Activated CD4-positive, alpha-beta T cell treated with anti-CD3 and anti-CD28 coated beads for 24 hours (primary cell): ENCODE data around the gene UBR3.

Experiments
- DNase-seq, 2 donors: peaks; one replicate each; pipeline ENCODE4 v3.0.0-alpha.2; 2020; ENCODE audit warnings: low read depth in 2 of 2

Gene UBR3

DNA sequence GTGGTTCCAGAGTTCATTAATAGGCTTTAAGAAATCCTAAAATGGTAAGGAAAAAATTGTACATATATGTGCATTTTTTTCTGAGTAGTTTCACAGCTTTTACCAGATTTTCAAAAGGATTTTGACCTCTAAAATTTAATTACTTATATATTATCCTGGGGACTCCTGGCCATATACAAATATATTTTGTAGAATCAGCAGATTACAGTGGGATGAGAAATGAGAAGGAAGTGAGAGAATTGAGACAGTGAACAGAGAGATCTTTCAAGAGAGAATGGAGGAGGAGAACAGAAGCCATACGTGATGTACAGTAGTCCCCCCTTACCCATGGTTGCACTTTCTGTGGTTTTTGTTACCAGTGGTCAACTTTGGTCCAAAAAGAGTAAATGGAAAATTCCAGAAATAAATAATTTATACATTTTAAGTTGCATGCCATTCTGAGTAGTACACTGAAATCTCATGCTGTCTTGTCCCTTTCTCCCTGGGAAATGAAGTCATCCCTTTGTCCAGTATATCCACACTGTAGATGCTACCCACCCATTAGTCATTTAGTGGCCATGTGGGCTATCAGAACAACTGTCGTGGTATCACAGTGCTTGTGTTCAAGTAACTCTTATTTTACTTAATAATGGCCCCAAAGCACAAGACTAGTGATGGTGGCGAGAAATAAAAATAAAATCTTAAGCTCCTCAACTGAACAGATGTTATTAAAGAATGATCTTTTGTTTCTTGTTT, 220.2 kb downstream of the UBR3 start:
- DNase-seq = no peak

GRCh38 chr2:170052151-170052550, 224.9 kb downstream of the UBR3 start:
- no peak for DNase-seq

DNA sequence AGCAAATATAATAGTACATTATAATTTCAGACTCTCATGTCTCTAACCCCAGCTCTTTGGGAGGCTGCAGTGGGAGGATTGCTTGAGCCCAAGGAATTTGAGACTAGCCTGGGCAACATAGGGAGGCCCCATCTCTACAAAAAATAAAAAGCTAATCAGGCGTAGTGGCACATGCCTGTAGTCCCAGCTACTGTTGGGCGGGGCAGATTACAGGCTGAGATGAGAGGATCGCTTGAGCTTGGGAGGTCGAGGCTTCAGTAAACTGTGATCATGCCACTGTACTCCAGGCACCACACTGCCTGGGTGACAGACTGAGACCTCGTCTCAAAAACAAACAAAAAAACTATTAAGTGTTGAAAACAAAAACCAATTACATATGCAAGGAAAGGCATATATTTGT, 227.7 kb downstream of the UBR3 start:
- DNase-seq = no peak

- DNase-seq = no peak
Measured at GRCh38 chr2:170056900-170057299, 229.6 kb downstream of the UBR3 start.

GRCh38 chr2:170063456-170064235, 236.4 kb downstream of the UBR3 start:
- no peak for DNase-seq

DNA sequence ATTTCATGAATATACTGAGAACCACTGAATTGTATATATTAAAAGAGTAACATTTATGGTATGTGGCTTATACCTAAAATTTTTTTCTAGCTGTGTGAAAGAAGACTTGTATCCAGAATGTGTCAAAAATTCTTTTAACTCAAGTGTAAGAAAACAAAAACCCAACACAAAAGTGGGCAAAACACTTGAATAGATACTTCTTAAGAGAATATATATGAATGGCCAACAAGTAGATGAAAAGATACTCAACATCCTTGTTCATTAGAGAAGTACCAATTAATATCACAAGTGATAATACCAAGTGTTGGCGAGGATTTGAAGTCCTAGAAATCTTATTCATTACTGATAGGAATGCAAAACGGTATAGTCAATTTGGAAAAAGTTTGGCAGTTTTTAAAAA, 243.5 kb downstream of the UBR3 start:
- DNase-seq = no peak

DNA sequence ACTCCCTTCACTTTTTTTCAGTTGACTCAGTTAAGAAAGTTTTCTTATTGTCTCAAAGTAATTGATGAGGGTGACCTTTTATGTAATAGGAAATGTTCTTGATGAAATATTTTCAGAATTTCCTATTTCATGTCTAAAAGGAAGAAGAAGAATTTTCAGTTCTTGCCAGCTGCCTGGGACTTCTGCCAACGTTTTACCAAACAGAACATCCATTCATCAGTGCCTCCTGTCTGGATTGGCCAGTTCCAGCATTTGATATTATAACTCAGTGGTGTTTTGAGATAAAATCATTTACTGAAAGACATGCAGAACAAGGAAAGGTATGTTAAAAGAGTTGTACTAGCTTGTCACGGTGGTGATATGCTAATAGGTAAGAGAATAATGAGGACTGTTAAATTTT, 246.0 kb downstream of the UBR3 start:
- DNase-seq = no peak

GRCh38 chr2:170076189-170076588, 248.9 kb downstream of the UBR3 start:
- no peak for DNase-seq

GRCh38 chr2:170077830-170078569, 250.7 kb downstream of the UBR3 start:
- DNase-seq = no peak

- DNase-seq = no peak
Measured at GRCh38 chr2:170084820-170085491, 257.7 kb downstream of the UBR3 start.

- no peak for DNase-seq
Measured at GRCh38 chr2:170086117-170086688, 258.9 kb downstream of the UBR3 start.

DNA sequence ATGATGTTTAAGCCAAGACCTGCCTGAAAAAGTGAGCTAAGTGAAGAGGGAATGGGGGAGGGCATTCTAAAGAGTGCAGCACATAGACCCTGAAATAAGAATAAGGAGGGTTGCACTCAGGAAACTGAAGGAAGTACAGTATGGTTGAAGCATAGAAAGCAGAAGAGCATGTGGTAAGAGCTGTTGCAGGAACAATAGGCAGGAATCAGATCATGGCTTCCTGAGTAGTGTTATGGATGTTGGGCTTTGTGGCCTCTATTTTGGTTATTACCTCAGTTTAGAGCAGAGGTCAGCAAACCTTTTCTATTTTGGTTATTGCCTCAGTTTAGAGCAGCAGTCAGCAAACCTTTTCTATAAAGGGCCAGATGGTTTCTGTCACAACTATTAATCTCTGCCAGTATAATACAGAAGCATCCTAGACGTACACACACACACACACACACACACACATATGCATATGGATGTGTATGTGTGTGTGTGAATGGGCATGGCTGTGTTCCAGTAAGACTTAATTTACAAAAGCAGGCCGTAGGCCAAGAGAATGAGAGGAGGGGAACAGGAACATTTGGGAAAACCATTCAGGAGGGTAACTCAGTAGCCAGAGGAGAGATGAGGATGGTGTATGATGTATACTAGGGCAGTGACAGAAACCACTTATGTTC, 259.6 kb downstream of the UBR3 start:
- no peak for DNase-seq

DNA sequence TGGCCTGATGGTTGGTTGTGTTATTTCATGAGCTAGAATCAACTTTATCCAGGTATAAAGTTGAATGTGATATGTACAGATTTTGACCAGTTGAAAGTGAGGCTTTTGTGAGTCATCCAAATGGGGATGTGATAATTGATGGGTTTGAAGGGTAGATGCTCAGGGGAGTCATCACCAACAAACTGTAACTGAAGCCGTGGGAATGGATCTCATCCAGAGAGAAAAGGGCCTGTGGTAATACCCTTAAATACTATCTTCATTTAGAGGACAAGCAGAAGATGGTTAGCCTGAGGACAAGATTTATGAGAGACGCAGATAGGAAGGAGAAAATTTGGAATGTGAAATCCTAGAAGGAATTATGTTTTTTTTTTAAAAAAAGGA, 260.1 kb downstream of the UBR3 start:
- no peak for DNase-seq

GRCh38 chr2:170088776-170089175, 261.5 kb downstream of the UBR3 start:
- DNase-seq = no peak

DNA sequence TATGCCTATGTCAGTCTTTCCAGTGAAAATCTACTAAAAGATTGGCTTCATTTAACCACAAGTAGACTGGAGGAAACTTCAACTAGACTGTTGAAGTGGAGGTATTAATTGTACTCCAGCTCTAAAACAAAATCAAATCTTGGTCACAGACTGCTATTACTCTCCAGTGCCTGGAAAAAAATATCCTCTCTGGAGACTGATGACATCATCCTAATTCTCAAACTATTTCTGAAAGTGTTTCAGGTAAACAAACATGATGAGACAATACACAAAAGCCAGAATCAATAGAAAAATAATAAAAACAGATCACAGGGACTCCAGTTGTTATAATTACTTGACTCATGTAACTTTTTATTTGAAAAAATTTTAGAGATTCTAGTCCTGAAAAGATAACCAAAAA, 263.0 kb downstream of the UBR3 start:
- DNase-seq = no peak

GRCh38 chr2:170091436-170091835, 264.2 kb downstream of the UBR3 start:
- DNase-seq = no peak

DNA sequence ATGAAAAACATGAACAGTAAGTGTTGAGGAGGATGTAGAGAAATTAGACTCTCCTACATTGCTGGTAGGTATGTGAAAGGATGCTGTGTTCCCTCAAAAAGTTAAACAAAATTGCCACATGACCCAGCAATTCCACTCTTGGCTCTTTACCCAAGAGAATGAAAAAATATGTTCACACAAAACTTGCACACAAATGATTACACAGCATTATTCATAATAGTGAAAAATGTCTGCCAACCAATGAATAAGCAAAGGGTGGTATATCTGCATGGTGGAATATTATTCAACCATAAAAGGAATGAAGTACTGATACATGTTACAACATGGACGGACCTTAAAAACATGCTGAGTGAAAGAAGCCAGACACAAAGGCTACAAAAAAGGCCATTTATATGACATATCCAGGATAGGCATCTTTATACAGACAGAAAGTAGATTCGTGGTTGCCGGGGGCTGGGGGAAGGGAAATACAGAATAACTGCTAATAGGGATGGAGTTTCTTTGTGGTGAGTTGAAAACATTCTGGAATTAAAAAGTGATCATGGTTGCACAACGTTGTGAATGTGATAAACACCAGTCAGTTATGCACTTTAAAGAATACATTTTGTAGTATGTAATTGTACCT, 265.3 kb downstream of the UBR3 start:
- no peak for DNase-seq

DNA sequence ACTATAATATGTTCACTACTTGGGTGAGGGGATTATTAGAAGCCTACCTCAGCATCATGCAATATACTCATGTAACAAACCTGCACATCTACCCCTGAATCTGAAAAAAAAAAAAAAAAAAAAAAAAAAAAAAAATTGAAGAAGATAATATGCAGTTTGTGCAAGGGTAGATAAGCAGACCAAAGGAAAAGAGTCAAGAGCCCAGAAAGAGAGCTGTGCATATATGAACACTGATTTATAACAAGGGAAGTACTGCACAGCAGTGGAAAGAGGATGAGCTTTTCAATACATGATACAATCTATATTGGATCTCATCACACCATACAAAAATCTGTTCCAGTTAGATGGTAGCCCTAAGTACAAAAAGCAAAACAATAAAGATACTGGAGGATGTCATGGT, 268.1 kb downstream of the UBR3 start:
- no peak for DNase-seq

- DNase-seq = no peak
Measured at GRCh38 chr2:170098626-170099312, 271.5 kb downstream of the UBR3 start.

- no peak for DNase-seq
Measured at GRCh38 chr2:170101789-170102188, 274.5 kb downstream of the UBR3 start.
